HG03565 (cell line): ENCODE measurements around the gene IPO8.
"Not testable (repeated sequence)": the region's sequence is repeated elsewhere in the genome, so short reads cannot be mapped to it uniquely, and the experiment has no call there.

Source experiments
- ATAC-seq: cut with Tn5 transposase; IDR thresholded peaks from one replicate; pipeline ENCODE4 v1.9.1; 2021; ENCODE audit warnings: mild to moderate bottlenecking, moderate library complexity; ENCODE audit not compliant: unreplicated experiment

The IPO8 gene

DNA sequence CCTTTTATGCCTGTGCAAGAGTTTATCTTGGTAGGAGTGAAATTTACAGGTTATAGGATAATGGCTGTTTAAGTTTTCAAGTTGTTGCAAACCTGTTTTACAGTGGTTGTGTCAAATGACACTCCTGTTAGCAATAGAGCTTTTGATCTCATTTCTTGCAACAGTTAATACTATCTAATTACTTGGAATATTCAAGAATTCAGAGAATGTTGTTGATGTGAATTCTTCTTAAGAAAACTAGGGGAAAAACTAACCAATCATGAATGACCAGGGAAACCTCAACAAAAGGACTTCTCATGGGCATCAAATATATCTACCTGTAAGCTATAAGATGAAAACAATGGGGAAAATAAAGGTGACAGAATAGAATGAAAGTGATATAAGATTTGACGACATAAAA lies 85.0 kb downstream of the IPO8 start:
- ATAC-seq, result no peak

DNA sequence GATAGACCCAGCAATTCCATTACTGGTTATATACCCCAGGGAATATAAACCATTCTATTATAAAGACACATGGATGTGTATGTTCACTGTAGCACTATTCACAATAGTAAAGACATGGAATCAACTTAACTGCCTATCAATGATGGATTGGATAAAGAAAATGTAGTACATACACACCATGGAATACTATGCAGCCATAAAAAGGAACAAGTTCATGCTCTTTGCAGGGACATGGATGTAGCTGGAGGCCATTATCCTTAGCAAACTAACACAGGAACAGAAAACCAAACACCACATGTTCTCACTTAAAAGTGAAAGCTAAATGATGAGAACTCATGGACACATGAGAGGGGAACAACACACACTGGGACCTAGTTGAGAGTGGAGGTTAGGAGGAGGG lies 85.8 kb downstream of the IPO8 start:
- ATAC-seq, result not testable (repeated sequence)

DNA sequence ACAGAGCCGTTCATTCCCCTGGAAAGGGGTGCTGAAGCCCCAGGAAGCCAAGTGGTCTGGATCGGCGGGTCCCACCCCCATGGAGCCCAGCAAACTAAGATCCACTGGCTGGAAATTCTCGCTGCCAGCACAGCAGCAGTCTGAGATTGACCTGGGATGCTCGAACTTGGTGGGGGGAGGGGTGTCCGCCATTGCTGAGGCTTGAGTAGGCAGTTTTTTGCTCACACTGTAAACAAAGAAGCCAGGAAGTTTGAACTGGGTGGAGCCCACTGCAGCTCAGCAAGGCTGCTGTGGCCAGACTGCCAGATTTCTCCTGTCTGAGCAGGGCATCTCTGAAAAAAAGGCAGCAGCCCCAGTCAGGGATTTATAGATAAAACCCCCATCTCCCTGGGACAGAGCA lies 91.4 kb downstream of the IPO8 start:
- not testable (repeated sequence) for ATAC-seq

DNA sequence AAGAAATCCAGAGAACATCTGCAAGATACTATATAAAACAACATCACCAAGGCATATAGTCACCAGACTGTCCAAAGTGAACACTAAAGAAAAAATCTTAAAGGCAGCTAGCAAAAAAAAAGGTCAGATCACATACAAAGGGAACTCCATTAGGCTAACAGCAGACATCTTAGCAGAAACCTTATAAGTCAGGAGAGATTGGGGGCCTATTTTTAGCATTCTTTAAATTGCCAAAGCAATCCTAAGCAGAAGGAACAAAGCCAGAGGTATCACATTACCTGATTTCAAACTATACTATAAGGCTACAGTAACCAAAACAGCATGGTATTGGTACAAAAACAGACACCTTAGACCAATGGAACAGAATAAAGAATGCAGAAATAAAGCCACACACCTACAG lies 92.5 kb downstream of the IPO8 start:
- ATAC-seq, result no peak

DNA sequence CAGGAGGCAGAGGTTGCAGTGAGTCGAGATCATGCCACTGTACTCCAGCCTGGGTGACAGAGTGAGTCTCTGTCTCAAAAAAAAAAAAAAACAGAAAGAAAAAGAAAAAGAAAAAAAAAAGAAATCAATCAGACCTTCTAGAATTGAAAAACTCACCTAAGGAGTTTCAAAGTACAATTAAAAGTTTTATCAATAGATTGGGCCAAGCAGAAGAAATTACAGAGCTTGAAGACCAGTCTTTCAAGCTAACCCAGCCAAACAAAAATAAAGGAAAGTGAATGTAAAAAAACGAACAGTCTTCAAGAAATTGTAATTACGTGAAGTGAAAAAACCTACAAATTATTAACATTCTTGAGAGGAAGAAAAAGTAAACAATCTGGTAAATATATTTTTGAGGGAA lies 93.0 kb downstream of the IPO8 start:
- no peak for ATAC-seq

DNA sequence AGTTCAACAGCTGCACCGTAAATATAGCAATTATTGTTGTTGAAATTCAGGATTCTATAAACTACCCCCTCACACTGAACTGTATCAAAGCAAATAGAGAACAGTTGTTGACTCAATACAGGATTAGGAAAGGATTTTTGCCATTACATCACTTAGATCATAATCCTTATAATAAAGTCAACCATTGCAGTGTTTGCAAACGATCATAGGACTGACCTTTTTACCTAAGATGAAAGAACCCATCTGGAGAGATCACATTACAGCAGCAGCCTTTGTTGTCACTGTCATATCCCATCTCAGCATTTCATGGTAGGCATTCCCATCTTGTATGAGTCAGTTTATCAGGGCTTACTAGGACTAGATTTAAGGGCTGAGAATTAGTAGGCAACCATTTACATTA lies 96.1 kb downstream of the IPO8 start:
- no peak for ATAC-seq

DNA sequence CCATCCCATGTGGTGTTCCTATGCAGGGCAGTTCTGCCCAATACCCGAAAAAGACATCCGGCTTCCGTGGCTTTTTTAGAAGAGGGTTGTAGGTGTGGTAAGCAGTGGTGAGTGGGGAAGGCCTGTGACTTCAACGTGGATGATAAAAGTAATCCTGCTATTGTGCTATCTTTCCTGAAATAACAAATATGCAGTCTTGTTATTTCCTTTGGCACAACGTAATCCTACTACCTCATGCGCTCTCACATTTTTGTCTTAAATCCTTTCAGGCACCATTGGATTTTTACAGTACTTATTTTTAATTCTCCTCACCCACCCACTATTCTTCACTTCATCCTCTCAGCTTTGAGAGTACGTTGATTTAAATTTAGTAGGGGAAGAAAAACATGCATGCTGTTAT lies 96.8 kb downstream of the IPO8 start:
- no peak for ATAC-seq

DNA sequence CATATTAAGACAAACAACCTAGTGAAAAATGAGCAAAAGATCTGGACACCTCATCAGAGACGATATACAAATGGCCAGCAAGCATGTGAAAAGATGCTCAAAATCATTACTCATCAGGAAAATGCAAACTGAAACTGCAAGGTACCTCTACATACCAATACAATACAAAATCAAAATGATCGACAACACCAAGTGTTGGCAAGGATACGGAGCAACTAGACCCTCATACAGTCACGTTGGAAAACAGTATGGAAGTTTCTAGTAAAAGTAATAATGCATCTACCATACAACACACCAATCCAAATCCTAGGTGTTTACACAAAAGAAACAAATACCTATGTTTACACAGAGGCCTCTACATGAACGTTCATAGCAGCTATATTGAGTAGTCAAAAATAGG lies 99.9 kb downstream of the IPO8 start:
- no peak for ATAC-seq

DNA sequence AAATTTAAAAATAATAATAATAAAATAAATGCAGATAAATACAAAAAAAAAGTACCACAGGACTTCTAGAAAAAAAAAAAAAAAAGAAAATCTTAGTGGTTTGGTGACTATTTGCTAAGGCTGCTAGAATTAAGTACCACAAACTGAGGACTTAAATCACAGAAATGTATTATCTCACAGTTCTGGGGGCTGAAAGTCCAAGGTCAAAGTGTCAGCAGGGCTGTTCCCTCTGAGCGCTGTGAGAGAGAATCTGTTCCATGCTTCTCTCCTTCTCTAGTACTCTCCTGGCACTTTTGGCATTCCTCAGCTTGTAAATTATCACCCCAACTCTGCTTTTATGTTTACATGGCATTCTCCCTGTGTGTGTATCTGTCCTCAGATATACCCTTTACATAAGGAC lies 101.2 kb downstream of the IPO8 start:
- ATAC-seq, result no peak

DNA sequence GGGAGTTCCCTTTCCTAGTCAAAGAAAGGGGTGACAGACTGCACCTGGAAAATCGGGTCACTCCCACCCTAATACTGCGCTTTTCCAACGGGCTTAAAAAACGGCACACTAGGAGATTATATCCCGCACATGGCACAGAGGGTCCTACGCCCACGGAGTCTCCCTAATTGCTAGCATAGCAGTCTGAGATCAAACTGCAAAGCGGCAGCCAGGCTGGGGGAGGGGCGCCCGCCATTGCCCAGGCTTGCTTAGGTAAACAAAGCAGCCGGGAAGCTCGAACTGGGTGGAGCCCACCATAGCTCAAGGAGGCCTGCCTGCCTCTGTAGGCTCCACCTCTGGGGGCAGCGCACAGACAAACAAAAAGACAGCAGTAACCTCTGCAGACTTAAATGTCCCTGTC lies 107.1 kb downstream of the IPO8 start:
- not testable (repeated sequence) for ATAC-seq

DNA sequence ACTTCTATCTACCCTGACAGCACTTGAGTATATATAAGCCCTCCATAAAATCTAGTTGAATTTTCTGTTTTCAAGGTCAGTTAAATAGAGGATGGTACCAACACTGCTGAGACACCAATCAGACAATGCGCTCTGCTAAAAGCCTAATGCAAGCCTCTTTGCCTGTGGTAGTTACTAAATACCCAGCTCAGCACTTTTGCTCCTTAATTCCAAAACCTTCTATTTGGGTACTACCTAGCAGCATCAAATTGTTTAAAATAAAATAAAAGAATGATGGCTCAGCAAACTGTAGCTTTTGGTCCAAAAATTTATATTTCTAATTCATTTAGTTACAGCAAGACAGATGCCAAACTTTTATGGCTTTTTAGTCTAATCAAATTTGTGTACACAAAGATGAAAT lies 107.9 kb downstream of the IPO8 start:
- no peak for ATAC-seq

DNA sequence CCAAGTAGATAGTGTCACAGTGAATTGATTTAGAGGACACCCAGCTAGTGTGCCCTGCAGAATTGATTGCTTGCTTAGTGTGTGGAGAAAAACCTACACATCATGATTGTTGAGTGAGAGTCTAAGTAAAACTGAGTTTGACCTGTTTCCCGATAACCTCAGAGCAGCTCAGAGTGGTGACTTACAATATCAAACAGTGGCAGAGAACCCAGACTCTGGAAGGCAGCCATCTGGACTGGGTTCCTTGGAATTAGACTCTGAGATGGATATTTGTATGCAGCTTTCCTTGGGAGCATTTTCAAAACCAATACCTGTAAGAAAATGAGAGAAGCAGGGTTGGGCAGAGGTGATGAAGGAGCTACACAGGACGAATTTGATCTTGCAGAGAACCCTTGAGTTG lies 109.8 kb downstream of the IPO8 start:
- no peak for ATAC-seq

DNA sequence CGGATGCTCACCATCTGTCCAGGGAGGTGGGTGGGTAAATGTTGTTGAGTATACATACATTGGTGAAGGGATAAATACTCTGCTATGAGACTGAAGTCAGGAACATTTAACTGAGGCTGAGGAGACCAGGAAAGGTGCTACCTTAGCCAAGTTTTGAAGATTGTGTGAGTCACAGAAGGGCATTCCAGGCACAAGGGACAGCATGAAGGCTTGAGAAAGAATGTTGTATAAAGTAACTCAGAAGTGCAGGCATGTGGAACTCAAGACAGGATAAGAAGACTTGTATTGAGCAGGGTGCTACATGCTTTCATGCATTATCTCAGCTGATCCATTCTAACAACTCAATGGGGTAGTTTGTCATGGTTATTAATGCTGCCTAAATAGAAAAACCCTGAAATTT lies 112.7 kb downstream of the IPO8 start:
- ATAC-seq, result no peak

DNA sequence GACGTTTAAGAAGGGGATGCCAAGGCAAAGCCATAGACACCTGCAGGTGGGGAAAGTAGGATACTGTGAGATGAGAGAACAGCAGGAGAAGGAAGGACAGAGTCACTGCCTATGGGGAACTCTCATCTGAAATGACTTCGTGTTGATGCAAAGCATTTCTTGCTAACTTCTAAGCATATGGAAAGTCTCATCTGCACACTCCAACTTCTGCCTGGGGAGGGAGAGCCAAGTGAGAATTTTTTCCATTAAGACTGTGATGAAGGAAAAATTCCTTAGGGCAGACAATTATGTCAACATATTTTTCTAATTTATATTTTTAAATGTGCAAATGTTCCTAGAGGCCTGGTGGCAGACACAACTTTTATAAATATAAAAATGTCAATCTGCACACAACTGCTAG lies 115.3 kb downstream of the IPO8 start:
- ATAC-seq, result no peak
